ENCODE data around the gene MAP3K19. TPM values are rescaled to one million over a fixed set of nuclear protein-coding genes. Genes with fewer than 3 reads are reported as not detected.

MAP3K19 gene
- total and polyA plus RNA-seq, 11 donors, result not detected

- Histone ChIP-seq H3K4me1 (no peaks in the 10 kb centered on the region), H3K4me3 (no peak overlapping the region), H3K27ac (no peak overlapping the region), H3K27me3 (no peaks in the 10 kb centered on the region), H3K36me3 (peaks cover 6 to 67% (median 61%) of the 10 kb centered on the region in 9 donors), H3K9me3 (no peaks in the 10 kb centered on the region)
- no peak for DNase-seq
- TF ChIP-seq CTCF (IDR thresholded peaks at IDR 0.05), result no peak
- TF ChIP-seq POLR2A (IDR thresholded peaks at IDR 0.05), result no peak
- WGBS, 4 donors, result 95 to 98% (median 96%) methylated on average over 5 of the region's 5 CpGs
- ATAC-seq, result no peak
- intact Hi-C loops (cut with DNase I), result no loop called here
Observed at GRCh38 chr2:134957477-134957876, 89.8 kb downstream of the MAP3K19 start.

GRCh38 chr2:134955744-134956143 is 91.5 kb downstream of the MAP3K19 start:
- no peak for ATAC-seq
- intact Hi-C loops (cut with DNase I), result no loop called here
- 44 to 96% (median 69%) methylated on average over 1 of the region's 1 CpG for WGBS, 4 donors

GRCh38 chr2:134954065-134954464 is 93.2 kb downstream of the MAP3K19 start:
- DNase-seq, result no peak
- no peak for ATAC-seq
- no peak for TF ChIP-seq POLR2A (IDR thresholded peaks at IDR 0.05)
- no peak for TF ChIP-seq CTCF (IDR thresholded peaks at IDR 0.05)
- Histone ChIP-seq H3K27ac (no peak overlapping the region), H3K27me3 (no peaks in the 10 kb centered on the region), H3K4me1 (peaks cover 0 to 8% (median 0%) of the 10 kb centered on the region in 12 donors), H3K4me3 (no peak overlapping the region), H3K36me3 (peaks cover 6 to 99% (median 90%) of the 10 kb centered on the region in 9 donors), H3K9me3 (no peaks in the 10 kb centered on the region)
- intact Hi-C loops (cut with DNase I), result no loop called here
- 89 to 96% (median 94%) methylated on average over 5 of the region's 5 CpGs for WGBS, 4 donors

More at GRCh38 chr2:134955744-134956143, 91.5 kb downstream of the MAP3K19 start:
- Histone ChIP-seq H3K4me3 (no peak overlapping the region), H3K27me3 (no peaks in the 10 kb centered on the region), H3K27ac (no peak overlapping the region), H3K4me1 (peaks cover 0 to 3% (median 0%) of the 10 kb centered on the region in 12 donors), H3K9me3 (no peaks in the 10 kb centered on the region), H3K36me3 (peaks cover 6 to 84% (median 76%) of the 10 kb centered on the region in 9 donors)
- TF ChIP-seq POLR2A (IDR thresholded peaks at IDR 0.05), result no peak
- no peak for TF ChIP-seq CTCF (IDR thresholded peaks at IDR 0.05)
- DNase-seq, result no peak

- WGBS, 4 donors, result 96 to 98% (median 98%) methylated on average over 3 of the region's 3 CpGs
- Histone ChIP-seq H3K4me1 (peaks cover 0 to 8% (median 0%) of the 10 kb centered on the region in 12 donors), H3K36me3 (peaks cover 6 to 100% (median 95%) of the 10 kb centered on the region in 9 donors), H3K27ac (no peak overlapping the region), H3K27me3 (no peaks in the 10 kb centered on the region), H3K4me3 (no peak overlapping the region), H3K9me3 (no peaks in the 10 kb centered on the region)
- DNase-seq (no peak), ATAC-seq (no peak)
- no peak for TF ChIP-seq CTCF (IDR thresholded peaks at IDR 0.05)
- TF ChIP-seq POLR2A (IDR thresholded peaks at IDR 0.05), result no peak
- intact Hi-C loops (cut with DNase I), result no loop called here
Observed at GRCh38 chr2:134952608-134953007, 94.6 kb downstream of the MAP3K19 start.

All from heart left ventricle (tissue), 16 donors.